Natural killer cell treated with Interleukin-12 subunit alpha and Interleukin-12 subunit beta and Interleukin-15 and Interleukin-18, amount 100 ng/mL, for 72 hours (primary cell): ENCODE measurements around the gene HEATR3. TPM values are rescaled to one million over a fixed set of nuclear protein-coding genes. Genes with fewer than 3 reads are reported as not detected.
"Not testable (repeated sequence)": the region's sequence is repeated elsewhere in the genome, so short reads cannot be mapped to it uniquely, and the experiment has no call there.

Experiments used
- ATAC-seq, 2 donors: fragments of 150-1000 bp; cut with Tn5 transposase in 1 of 2; sonication (Bioruptor Pico), chemical (Tn5 transposase) in 1 of 2; 2 replicates each; pipeline ENCODE4 v1.10.0; 2021
- DNase-seq: peaks from one replicate; pipeline ENCODE4 v3.0.0; 2022; ENCODE audit warnings: low spot score
- H3K27ac Mint-ChIP-seq, 2 donors: 1 replicate in 1 of 2; 2 replicates in 1 of 2; pipeline ENCODE4 v1.8.0; 2022; ENCODE audit warnings: mixed read lengths in 2 of 2, mild to moderate bottlenecking in 1 of 2, moderate library complexity in 1 of 2
- H3K27me3 Mint-ChIP-seq, 2 donors: 1 replicate in 1 of 2; 2 replicates in 1 of 2; pipeline ENCODE4 v1.8.0; 2022; ENCODE audit warnings: mixed read lengths in 2 of 2
- H3K36me3 Mint-ChIP-seq: one replicate; pipeline ENCODE4 v1.8.0; 2022; ENCODE audit warnings: mixed read lengths
- H3K4me1 Mint-ChIP-seq, 2 donors: 1 replicate in 1 of 2; 2 replicates in 1 of 2; pipeline ENCODE4 v1.8.0; 2022; ENCODE audit warnings: low read depth in 2 of 2, mixed read lengths in 2 of 2, mild to moderate bottlenecking in 1 of 2
- H3K4me3 Mint-ChIP-seq: one replicate; pipeline ENCODE4 v1.8.0; 2022; ENCODE audit warnings: mixed read lengths
- H3K9me3 Mint-ChIP-seq: 2 replicates; pipeline ENCODE4 v1.8.0; 2022; ENCODE audit warnings: mixed read lengths
- total RNA-seq, 2 donors: library from RNA; stranded (reverse); gene quantifications; one replicate each; pipeline ENCODE4 v1.2.3, GENCODE V29; 2022

HEATR3 gene
- total RNA-seq, 2 donors from 2014 or later = 25.4 to 46.6 TPM

DNA sequence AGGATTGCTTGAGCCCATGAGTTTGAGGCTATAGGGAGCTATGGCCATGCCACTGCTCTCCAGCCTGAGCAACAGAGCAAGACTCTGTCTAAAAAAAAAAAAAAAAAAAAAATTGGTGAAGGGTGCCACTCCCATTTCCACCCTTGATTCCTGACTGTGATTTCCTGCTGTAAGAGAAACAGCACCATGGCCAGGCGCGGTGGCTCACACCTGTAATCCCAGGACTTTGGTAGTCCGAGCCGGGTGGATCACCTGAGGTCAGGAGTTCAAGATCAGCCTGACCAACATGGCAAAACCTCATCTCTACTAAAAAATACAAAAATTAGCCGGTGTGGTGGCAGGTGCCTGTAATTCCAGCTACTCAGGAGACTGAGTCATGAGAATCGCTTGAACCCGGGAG lies 66.8 kb downstream of the HEATR3 start:
- H3K27ac Mint-ChIP-seq, H3K36me3 Mint-ChIP-seq, H3K27me3 Mint-ChIP-seq, H3K4me1 Mint-ChIP-seq, ATAC-seq, H3K9me3 Mint-ChIP-seq, DNase-seq, H3K4me3 Mint-ChIP-seq: not testable (repeated sequence)

DNA sequence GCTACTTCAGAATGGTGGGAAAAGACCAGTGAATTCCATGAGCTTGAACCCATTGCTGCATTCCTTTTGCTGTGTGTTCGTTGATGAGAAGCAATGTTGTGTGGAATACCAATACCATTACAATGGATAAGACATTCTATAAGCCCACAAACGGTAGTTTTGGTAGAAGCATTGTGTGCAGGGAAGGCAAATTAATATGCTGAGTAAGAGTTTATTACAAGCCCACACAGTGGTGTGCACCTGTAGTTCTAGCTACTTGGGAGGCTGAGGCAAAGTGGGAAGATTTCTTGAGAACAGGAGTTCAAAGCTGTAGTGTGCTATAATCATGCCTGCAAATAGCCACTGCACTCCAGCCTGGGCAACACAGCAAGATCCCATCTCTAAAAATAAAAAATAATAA lies 67.4 kb downstream of the HEATR3 start:
- Mint-ChIP-seq H3K27me3 (peaks cover 4 to 5% of the 10 kb centered on the region in 2 donors), H3K4me3 (no peak overlapping the region), H3K9me3 (no peaks in the 10 kb centered on the region), H3K4me1 (no peaks in the 10 kb centered on the region), H3K36me3 (no peaks in the 10 kb centered on the region), H3K27ac (no peak overlapping the region)
- no peak for ATAC-seq
- DNase-seq = no peak

DNA sequence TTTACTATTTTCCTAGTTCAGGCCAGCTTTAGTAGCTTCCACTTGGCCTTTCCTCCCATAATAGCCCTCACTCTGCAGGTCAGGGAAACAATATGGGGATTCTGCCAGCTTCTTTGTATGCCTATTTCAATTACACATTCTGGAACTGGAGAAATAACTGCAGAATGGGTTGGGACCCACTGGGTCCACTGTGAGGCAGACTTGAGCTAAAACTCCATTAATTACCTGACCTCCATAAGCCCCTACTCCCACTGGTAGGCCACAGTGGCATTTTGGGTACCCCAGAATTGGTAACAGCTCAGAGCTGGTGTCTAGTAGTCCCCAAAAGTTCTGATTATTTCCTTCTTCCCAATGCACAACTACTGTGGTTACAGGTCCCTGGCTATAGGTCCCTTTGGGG lies 70.6 kb downstream of the HEATR3 start:
- no peak overlapping the region for H3K27ac Mint-ChIP-seq
- ATAC-seq = no peak
- H3K4me1 Mint-ChIP-seq = no peaks in the 10 kb centered on the region
- H3K27me3 Mint-ChIP-seq = peaks cover 3 to 4% of the 10 kb centered on the region in 2 donors
- H3K36me3 Mint-ChIP-seq = no peaks in the 10 kb centered on the region
- DNase-seq = no peak
- H3K9me3 Mint-ChIP-seq = no peaks in the 10 kb centered on the region
- H3K4me3 Mint-ChIP-seq = no peak overlapping the region

DNA sequence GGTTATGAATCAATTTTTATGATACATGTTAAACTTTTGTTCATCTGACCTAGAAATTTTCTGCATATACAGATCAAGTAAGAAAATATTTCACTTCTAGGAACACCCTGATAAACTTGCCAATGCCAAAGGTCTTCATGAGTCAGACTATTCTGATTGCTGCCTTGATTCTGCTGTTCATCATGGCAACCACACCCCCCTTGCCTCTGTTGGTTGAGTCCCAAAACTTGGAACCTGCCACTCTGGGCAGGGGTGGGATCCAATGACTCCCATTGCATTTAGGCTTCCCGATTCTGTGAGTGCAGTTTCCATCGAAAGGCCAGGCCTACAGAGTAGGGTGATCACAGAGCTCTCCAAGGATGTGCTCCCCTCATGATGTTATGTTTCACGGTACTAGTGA lies 71.5 kb downstream of the HEATR3 start:
- DNase-seq = no peak
- H3K4me3 Mint-ChIP-seq = no peak overlapping the region

DNA sequence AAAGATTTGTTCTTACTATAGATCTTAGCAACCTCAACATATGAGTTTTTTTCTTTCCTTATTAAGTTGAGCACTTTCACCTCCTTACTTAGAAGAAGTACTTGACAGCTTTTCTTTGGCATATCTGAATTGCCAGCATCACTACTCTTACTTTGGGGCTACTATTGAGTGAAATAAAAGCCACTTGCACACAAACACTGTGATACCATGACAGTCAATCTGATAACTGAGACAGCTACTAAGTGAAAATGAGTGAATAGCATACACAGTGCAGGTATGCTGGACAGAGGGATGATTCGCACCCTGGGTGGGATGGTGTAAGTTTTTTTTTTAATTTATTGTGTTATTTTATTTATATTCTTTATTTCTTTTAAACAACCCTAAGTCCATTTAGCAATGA lies 73.8 kb downstream of the HEATR3 start:
- no peak overlapping the region for H3K27ac Mint-ChIP-seq
- H3K4me3 Mint-ChIP-seq = no peak overlapping the region
- H3K4me1 Mint-ChIP-seq = no peaks in the 10 kb centered on the region
- no peaks in the 10 kb centered on the region for H3K36me3 Mint-ChIP-seq
- ATAC-seq (no peak), DNase-seq (no peak)
- H3K27me3 Mint-ChIP-seq = no peaks in the 10 kb centered on the region
- H3K9me3 Mint-ChIP-seq = no peaks in the 10 kb centered on the region

More for the DNA sequence above, 71.5 kb downstream of the HEATR3 start:
- Mint-ChIP-seq H3K27ac (no peak overlapping the region), H3K27me3 (no peaks in the 10 kb centered on the region), H3K36me3 (no peaks in the 10 kb centered on the region), H3K4me1 (no peaks in the 10 kb centered on the region), H3K9me3 (no peaks in the 10 kb centered on the region)
- ATAC-seq = no peak

DNA sequence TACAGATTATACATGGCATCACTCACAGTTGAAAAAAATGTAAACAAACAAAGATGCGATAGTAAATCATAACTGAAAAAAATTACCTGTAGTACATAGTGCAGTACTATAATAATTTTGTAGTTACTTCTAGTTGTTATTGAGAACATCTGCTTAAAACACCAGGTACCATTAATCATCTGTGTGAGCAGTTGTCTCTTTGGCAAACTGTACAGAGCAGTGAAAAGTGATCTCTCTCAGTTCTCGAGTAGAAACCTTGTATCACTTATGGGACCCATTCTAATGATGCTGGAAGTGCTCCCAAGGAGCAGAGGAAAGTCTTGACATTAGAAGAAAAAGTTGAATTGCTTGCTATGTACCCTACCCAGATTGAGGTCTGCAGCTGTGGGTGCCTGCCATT lies 78.4 kb downstream of the HEATR3 start:
- Mint-ChIP-seq H3K4me3 (no peak overlapping the region), H3K27me3 (no peaks in the 10 kb centered on the region)
- ATAC-seq = no peak

DNA sequence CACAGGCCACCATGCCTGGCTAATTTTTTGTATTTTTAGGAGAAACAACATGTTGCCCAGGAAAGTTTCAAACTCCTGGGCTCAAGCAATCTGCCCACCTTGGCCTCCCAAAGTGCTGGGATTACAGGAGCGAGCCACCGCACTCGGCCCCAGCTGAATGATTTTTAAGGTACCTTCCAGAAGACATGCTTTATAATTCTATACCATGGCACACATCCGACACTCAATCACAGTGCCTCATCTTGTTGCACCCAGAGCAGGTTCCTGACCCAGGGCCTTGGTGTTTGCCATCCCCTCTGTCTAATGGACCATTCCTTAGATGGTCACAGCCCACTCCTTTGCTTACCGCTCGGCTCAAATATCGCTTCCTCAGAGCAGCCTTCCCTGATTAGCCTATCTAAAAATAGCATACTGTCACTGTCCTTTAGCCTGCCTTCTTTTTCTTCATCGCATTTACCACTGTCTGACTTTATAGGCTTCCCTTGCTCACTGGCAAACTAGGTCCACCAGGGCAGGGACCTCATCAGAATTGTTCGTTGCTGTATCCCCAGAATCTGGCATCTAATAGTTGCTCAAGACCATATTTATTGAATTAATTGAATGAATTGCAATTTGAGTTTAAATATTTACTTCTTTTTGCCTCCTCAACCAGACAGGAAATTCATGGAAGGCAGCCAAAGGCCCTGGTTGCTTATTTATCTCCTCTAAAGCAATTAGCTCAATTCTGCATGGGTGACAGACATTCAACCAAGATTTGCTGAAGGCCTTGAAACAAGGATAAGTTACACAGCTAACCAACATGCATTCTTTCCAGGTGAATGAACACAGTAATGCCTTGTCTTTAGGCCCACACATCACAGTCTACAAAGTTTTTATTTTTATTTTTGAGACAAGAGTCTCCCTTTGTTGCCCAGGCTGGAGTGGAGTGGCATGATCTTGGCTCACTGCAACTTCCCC lies 81.0 kb downstream of the HEATR3 start:
- H3K36me3 Mint-ChIP-seq = no peaks in the 10 kb centered on the region
- no peak overlapping the region for H3K4me3 Mint-ChIP-seq
- H3K27me3 Mint-ChIP-seq = no peaks in the 10 kb centered on the region
- no peaks in the 10 kb centered on the region for H3K9me3 Mint-ChIP-seq
- DNase-seq (no peak), ATAC-seq (no peak)
- no peak overlapping the region for H3K27ac Mint-ChIP-seq
- peaks cover under 1 to 2% of the 10 kb centered on the region in 2 donors for H3K4me1 Mint-ChIP-seq

More for the DNA sequence above, 78.4 kb downstream of the HEATR3 start:
- Mint-ChIP-seq H3K4me1 (no peaks in the 10 kb centered on the region), H3K36me3 (no peaks in the 10 kb centered on the region), H3K27ac (no peak overlapping the region), H3K9me3 (no peaks in the 10 kb centered on the region)
- DNase-seq = no peak

DNA sequence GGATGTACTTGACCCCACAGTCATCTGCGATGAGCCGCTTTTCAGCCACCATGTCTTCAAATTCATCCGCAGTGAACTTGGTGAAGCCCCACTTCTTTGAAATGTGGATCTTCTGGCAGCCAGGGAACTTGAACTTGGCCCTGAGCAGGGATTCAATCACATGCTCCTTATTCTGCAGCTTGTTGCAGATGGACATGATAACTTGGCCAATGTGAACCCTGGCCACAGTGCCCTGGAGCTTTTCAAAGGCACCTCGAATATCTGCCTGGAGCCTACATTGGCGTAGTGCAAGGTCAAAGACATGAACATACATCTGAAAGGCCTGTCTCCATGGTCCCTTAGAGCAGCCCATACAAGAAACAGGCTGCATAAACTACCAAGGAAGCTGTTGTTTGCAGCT lies 85.6 kb downstream of the HEATR3 start:
- no peaks in the 10 kb centered on the region for H3K36me3 Mint-ChIP-seq
- no peak for ATAC-seq
- peak overlapping the region; percentile 92 for H3K4me3 Mint-ChIP-seq
- no peak for DNase-seq
- no peaks in the 10 kb centered on the region for H3K27me3 Mint-ChIP-seq
- peaks cover 22 to 25% of the 10 kb centered on the region in 2 donors for H3K4me1 Mint-ChIP-seq
- no peaks in the 10 kb centered on the region for H3K9me3 Mint-ChIP-seq
- H3K27ac Mint-ChIP-seq = peak overlapping the region; percentile 84 to 85

DNA sequence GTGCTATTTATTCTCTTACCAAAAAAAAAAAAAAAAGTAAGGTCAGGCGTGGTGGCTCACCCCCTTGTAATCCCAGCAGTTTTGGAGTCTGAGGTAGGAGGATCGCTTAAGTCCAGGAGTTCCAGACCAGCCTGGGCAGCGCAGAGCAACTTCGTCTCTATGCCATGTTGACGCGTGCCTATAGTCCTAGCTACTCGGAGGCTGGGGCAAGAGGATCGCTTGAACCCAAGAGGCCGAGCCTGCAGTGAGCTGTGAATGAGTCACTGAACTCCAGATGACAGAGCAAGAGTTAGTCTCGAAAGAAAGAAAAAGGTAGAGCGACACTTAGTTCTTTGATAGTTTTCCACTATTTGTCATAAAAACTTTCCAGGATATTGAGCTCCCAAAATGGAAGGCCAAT lies 86.0 kb downstream of the HEATR3 start:
- ATAC-seq (no peak), DNase-seq (no peak)
- peak overlapping the region; percentile 92 for H3K4me3 Mint-ChIP-seq
- H3K9me3 Mint-ChIP-seq = no peaks in the 10 kb centered on the region
- H3K4me1 Mint-ChIP-seq = peaks cover 25 to 29% of the 10 kb centered on the region in 2 donors
- no peaks in the 10 kb centered on the region for H3K27me3 Mint-ChIP-seq
- no peaks in the 10 kb centered on the region for H3K36me3 Mint-ChIP-seq
- peak overlapping the region; percentile 84 to 85 for H3K27ac Mint-ChIP-seq

DNA sequence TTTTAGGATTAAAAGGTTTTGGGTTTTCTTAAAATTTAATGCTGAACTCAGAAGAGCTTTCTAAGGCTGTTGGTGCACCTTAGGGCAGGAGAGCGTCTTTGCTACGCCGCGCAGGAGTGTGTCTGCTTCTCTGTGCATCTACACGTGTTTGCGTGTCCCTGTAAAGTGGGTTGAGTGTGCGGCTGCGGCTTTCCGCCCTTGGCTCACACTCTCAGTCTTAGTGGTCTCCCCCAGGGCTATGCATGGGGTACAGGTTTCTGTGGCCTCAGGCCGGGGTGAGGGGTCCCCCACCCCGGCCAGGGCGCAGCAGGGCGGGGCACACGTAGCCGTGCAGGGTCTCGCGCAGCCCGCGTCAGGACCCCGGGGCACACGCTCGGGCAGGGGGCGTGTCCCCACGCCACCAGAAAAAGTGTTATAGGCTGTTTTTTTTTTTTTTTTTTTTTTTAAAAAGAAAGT lies 86.6 kb downstream of the HEATR3 start:
- H3K27me3 Mint-ChIP-seq = no peaks in the 10 kb centered on the region
- peak; percentile 82 for DNase-seq
- H3K4me3 Mint-ChIP-seq = peak overlapping the region; percentile 92
- no peaks in the 10 kb centered on the region for H3K9me3 Mint-ChIP-seq
- ATAC-seq = peak; percentile 63 to 77
- H3K36me3 Mint-ChIP-seq = no peaks in the 10 kb centered on the region
- H3K4me1 Mint-ChIP-seq = peaks cover 28 to 35% of the 10 kb centered on the region in 2 donors
- H3K27ac Mint-ChIP-seq = peak overlapping the region; percentile 84 to 85

DNA sequence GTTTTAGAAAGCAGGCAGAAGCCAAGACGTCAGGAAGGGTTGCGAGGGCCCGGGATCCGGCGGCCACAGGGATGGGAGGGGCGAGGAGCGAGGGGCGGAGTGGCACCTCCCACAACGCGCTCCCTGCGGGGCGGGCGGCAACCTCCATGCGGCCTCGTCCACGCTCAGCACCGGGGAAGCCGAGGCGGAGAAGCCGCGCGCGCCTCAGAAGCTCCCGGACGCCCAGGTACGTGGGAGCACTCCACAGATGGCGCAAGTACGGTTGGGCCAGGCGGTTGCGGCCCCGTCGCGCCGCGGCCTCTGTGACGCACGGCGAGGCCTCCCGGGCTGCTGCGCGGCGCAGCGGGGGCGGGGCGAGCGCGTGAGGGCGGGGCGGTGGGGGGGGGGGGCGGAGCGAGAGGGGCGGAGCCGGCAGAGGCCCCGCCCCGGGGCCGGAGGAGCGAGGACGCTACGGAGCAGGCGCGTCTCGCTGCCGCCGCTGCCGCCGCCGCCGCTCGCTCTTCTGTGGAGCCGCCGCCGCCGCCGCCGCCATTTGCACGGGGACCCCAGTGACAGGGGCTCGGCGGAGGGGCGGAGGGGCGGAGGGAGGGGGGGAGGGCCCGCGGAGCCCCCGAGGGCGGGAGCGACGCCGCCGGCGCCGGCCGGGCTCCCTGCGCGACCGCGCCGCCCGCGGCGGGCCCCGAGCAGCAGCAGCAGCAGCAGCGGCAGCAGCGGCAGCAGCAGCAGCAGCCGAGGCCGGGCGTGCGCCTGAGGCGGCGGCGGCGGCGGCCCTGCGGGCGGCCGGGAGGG lies 87.2 kb downstream of the HEATR3 start, which contains the start of gene TENT4B:
TENT4B (plus strand) TSS at position 500 of the 789 bp plus-strand sequence. CDS start 316 bp downstream, outside the sequence.
- no peaks in the 10 kb centered on the region for H3K27me3 Mint-ChIP-seq
- H3K9me3 Mint-ChIP-seq = no peaks in the 10 kb centered on the region
- H3K4me1 Mint-ChIP-seq = peaks cover 28 to 35% of the 10 kb centered on the region in 2 donors
- ATAC-seq = peak; percentile 83 to 89
- peak; percentile 88 for DNase-seq
- no peaks in the 10 kb centered on the region for H3K36me3 Mint-ChIP-seq
- H3K27ac Mint-ChIP-seq = peak within 1 kb of the TSS; percentile 84 to 85
- H3K4me3 Mint-ChIP-seq = peak within 1 kb of the TSS; percentile 92

DNA sequence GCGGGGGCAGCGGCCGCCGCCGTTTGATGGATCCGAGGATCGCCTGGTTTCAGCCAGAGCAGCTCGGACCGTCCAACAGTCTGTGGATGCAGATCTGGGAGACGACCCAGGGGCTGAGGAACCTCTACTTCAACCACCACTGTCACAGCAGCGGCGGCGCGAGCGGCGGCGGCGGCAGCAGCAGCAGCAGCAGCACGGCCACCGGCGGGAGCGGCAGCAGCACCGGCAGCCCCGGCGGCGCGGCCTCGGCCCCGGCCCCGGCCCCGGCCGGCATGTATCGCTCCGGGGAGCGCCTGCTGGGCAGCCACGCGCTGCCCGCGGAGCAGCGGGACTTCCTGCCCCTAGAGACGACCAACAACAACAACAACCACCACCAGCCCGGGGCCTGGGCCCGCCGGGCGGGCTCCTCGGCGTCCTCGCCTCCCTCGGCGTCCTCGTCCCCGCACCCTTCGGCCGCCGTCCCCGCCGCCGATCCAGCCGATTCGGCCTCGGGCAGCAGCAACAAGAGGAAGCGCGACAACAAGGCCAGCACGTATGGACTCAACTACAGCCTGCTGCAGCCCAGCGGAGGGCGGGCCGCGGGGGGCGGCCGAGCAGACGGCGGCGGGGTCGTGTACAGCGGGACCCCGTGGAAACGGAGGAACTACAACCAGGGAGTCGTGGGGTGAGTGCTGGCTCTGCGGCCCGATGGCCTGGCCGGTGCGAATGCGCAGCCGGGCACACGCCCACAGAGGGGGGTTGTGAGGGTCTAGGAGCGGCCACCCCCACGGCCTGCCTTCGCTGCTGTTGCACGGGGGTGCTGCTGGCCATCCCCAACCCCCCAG lies 88.0 kb downstream of the HEATR3 start:
- ATAC-seq = peak; percentile 44 to 47
- Mint-ChIP-seq H3K9me3 (no peaks in the 10 kb centered on the region), H3K36me3 (no peaks in the 10 kb centered on the region), H3K4me1 (peaks cover 31 to 41% of the 10 kb centered on the region in 2 donors), H3K27me3 (no peaks in the 10 kb centered on the region), H3K4me3 (peak overlapping the region; percentile 90), H3K27ac (peak overlapping the region; percentile 65 to 77)
- DNase-seq = peak; percentile 75

DNA sequence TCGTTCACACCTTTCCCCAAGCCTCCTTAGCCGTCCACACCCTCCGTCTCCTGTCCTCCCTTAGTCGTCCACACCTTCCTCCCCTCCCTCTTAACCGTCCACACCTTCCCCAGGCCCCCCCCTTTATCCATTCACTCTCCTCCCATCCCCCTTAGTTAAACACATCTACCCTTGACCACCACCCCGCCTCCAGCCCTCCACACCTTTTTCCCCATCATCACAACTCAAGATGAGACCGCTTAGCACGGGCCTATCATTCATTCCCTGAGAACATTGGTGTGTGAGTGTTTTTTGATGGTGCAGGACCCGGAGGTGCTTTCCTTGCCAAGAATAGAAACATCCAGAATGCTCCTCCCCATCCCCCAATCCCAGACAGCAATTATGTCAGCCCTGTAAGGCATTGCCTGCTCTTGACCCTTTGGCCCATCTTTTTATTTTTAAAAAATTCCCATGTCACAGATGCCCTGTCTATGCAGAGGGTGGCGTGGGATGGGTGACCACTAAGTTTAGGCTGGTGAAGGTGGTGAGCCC lies 88.7 kb downstream of the HEATR3 start:
- no peaks in the 10 kb centered on the region for H3K27me3 Mint-ChIP-seq
- H3K36me3 Mint-ChIP-seq = no peaks in the 10 kb centered on the region
- no peaks in the 10 kb centered on the region for H3K9me3 Mint-ChIP-seq
- ATAC-seq (no peak), DNase-seq (no peak)
- H3K4me3 Mint-ChIP-seq = peak overlapping the region; percentile 90
- peak overlapping the region; percentile 65 to 77 for H3K27ac Mint-ChIP-seq
- peaks cover 34 to 48% of the 10 kb centered on the region in 2 donors for H3K4me1 Mint-ChIP-seq
